ENCODE results near the gene L3MBTL2. TPM values are rescaled to one million over a fixed set of nuclear protein-coding genes. Genes with fewer than 3 reads are reported as not detected.
"Not testable (repeated sequence)": the region's sequence is repeated elsewhere in the genome, so short reads cannot be mapped to it uniquely, and the experiment has no call there.

The L3MBTL2 gene
- total and polyA plus RNA-seq, 9 of the 15 experiments (the other 6 are each of a cell fraction or from before 2014, with no cell fraction given) = 10.3 to 23.1 (median 18.6) TPM

DNA sequence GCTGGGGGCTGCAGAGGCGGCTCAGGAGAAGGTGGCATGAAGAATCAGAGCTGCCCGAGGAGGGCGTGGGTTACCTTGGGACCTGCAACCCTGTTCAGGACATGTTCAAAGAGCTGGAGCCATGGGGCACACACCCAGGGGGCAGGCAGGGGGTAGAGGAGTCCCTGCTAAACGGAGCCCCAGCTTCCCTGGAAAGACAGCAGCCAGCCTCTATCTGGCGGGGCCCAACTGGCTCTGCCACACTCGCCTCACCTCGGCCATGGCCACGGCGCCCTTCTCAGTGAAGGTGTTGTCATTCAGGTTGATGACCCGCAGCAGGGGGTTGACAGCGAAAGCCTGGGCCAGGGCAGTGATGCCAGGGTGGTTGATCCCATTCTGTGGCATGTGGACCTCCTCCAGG is 52.6 kb downstream of the L3MBTL2 start:
- TF ChIP-seq POLR2G (IDR thresholded peaks at IDR 0.05; ENCODE audit: low read depth, low read length) (peak; percentile 54; the same call in 1 of the 2 replicates), FIP1L1 (IDR thresholded peaks at IDR 0.05; ENCODE audit: low read depth, low read length, poor library complexity, severe bottlenecking) (no peak)
- H4K20me1 ChIP-seq (replicated peaks; ENCODE audit: control insufficient read depth, insufficient read depth, low read length) = no peaks in the 10 kb centered on the region
- 100% methylated on average over 7 of the region's 11 CpGs for WGBS (ENCODE audit: insufficient coverage, low coverage, missing lambda C conversion rate)
- DNase-seq (ENCODE audit: extremely low read depth in 1 of 4, low spot score in 3 of 4) = no peak
- H3K27me3 ChIP-seq (ENCODE audit: control insufficient read depth in 2 of 2, insufficient read depth in 2 of 2, low read length in 2 of 2) = no peaks in the 10 kb centered on the region
- H2AFZ ChIP-seq (ENCODE audit: low read depth, low read length) = no peak overlapping the region
- no peaks in the 10 kb centered on the region for H3K9me1 ChIP-seq (ENCODE audit: control insufficient read depth, insufficient read depth, low read length)
- BruUV-seq (replicated peaks) = no TSS peak
- no peak for ATAC-seq
- no peak overlapping the region for H3K4me2 ChIP-seq (ENCODE audit: insufficient read depth, low read length)
- H3K9ac ChIP-seq (ENCODE audit: insufficient read depth in 1 of 2, low read depth in 2 of 2, low read length in 2 of 2) = no peak overlapping the region
- peaks cover 89% of the 10 kb centered on the region; the same call in 2 of the 3 replicates for H3K36me3 ChIP-seq (ENCODE audit: control insufficient read depth, insufficient read depth, low read length)
- CTCF ChIA-PET (ENCODE audit: low intra/inter-chr PET ratio) = no interaction called here
- no peak overlapping the region for H3K27ac ChIP-seq (ENCODE audit: extremely low read depth, low read depth, low read length)
- H3K4me1 ChIP-seq (replicated peaks in 1 of 2; ENCODE audit: control insufficient read depth in 2 of 2, insufficient read depth in 2 of 2, low read length in 2 of 2) = 0 out of 5 replicates have a peak, but pooled peaks cover 0 to 5% of the 10 kb centered on the region in 2 experiments
- H3K4me3 ChIP-seq = no peak overlapping the region
- in situ Hi-C loops (cut with MboI) (no loop called here), intact Hi-C loops (cut with micrococcal nuclease) (no loop called here)
- no peaks in the 10 kb centered on the region for H3K9me3 ChIP-seq (replicated peaks; ENCODE audit: control insufficient read depth, insufficient read depth, low read depth, low read length)
- no peaks in the 10 kb centered on the region for H3K79me2 ChIP-seq (ENCODE audit: control insufficient read depth, insufficient read depth, low read length)
- POLR2A ChIA-PET = no interaction called here
- no peak for FAIRE-seq

DNA sequence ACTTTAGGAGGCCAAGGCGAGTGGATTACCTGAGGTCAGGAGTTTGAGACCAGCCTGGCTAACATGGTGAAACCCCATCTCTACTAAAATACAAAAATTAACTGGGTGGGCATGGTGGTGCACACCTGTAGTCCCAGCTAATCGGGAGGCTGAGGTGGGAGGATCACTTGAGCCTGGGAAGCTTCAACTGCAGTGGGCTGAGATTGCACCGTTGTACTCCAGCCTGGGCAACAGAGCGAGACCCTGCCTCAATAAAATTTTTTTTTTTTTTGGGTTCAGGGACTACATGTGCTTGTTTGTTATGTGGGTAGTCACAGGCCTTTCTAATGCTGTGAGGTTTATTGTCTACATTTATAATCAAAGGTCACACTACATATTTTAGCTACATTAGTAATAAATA is 54.6 kb downstream of the L3MBTL2 start:
- intact Hi-C loops (cut with micrococcal nuclease); H2AFZ ChIP-seq (ENCODE audit: low read depth, low read length); FAIRE-seq; POLR2A ChIA-PET; H3K79me2 ChIP-seq (ENCODE audit: control insufficient read depth, insufficient read depth, low read length); DNase-seq (ENCODE audit: extremely low read depth in 1 of 4, low spot score in 3 of 4); H3K4me1 ChIP-seq (replicated peaks in 1 of 2; ENCODE audit: control insufficient read depth in 2 of 2, insufficient read depth in 2 of 2, low read length in 2 of 2); H3K4me3 ChIP-seq; H3K9me3 ChIP-seq (replicated peaks; ENCODE audit: control insufficient read depth, insufficient read depth, low read depth, low read length); H3K27me3 ChIP-seq (ENCODE audit: control insufficient read depth in 2 of 2, insufficient read depth in 2 of 2, low read length in 2 of 2); H3K9me1 ChIP-seq (ENCODE audit: control insufficient read depth, insufficient read depth, low read length); BruUV-seq (replicated peaks); H3K4me2 ChIP-seq (ENCODE audit: insufficient read depth, low read length); H3K27ac ChIP-seq (ENCODE audit: extremely low read depth, low read depth, low read length); CTCF ChIA-PET (ENCODE audit: low intra/inter-chr PET ratio); H4K20me1 ChIP-seq (replicated peaks; ENCODE audit: control insufficient read depth, insufficient read depth, low read length); in situ Hi-C loops (cut with MboI); H3K9ac ChIP-seq (ENCODE audit: insufficient read depth in 1 of 2, low read depth in 2 of 2, low read length in 2 of 2); ATAC-seq: not testable (repeated sequence)
- peaks cover 90% of the 10 kb centered on the region; the same call in 2 of the 3 replicates for H3K36me3 ChIP-seq (ENCODE audit: control insufficient read depth, insufficient read depth, low read length)
- 85% methylated on average over 4 of the region's 4 CpGs for WGBS (ENCODE audit: insufficient coverage, low coverage, missing lambda C conversion rate)

All from K562 (cell line).